Sigmoid colon (tissue), 7 donors: ENCODE data around the gene RPUSD3. TPM values are rescaled to one million over a fixed set of nuclear protein-coding genes. Genes with fewer than 3 reads are reported as not detected.

Experiments
- DNase-seq: peaks from one replicate; pipeline ENCODE4 v3.0.0-alpha.2; 2019
- H3K27ac ChIP-seq, 4 donors: fragments of 200-600 bp; sonication (generic); one replicate each; pipeline ENCODE4 v1.5.1; 2016 to 2019; ENCODE audit warnings: mild to moderate bottlenecking in 1 of 4
- H3K27me3 ChIP-seq, 3 donors: fragments of 200-600 bp; sonication (generic); one replicate each; pipeline ENCODE4 v1.5.1; 2019; ENCODE audit warnings: mild to moderate bottlenecking in 1 of 3
- H3K36me3 ChIP-seq, 4 donors: fragments of 200-600 bp; sonication (generic); one replicate each; pipeline ENCODE4 v1.5.1; 2016 to 2019
- H3K4me1 ChIP-seq, 4 donors: fragments of 200-600 bp; sonication (generic); one replicate each; pipeline ENCODE4 v1.5.1; 2017 to 2019
- H3K4me3 ChIP-seq, 4 donors: fragments of 200-600 bp; sonication (generic); one replicate each; pipeline ENCODE4 v1.5.1; 2017 to 2019; ENCODE audit warnings: mild to moderate bottlenecking in 2 of 4, moderate library complexity in 1 of 4
- H3K9me3 ChIP-seq, 4 donors: fragments of 200-600 bp in 3 of 4; sonication (generic) in 3 of 4; one replicate each; pipeline versions ENCODE4 v1.5.1 to v1.6.1; 2013 to 2019
- CTCF ChIP-seq, 4 experiments: fragments of 450-650 bp in 3 of 4; fragments of 200-600 bp in 1 of 4; IDR thresholded peaks; one replicate each; pipeline ENCODE4 v1.5.1; 2016 to 2019; ENCODE audit warnings: antibody characterized with exemption in 4 of 4, mild to moderate bottlenecking in 3 of 4, moderate library complexity in 2 of 4
- EP300 ChIP-seq, 4 donors: sonication (generic); formaldehyde crosslinking; IDR thresholded peaks; one replicate each; pipeline ENCODE4 v1.6.1; 2017; ENCODE audit warnings: antibody characterized with exemption in 4 of 4
- POLR2A ChIP-seq, 2 donors: fragments of 450-650 bp; IDR thresholded peaks; one replicate each; pipeline ENCODE4 v1.6.1; 2016; ENCODE audit warnings: antibody characterized with exemption in 2 of 2, mild to moderate bottlenecking in 2 of 2, moderate library complexity in 2 of 2
- POLR2AphosphoS5 ChIP-seq, 4 donors: sonication (generic); formaldehyde crosslinking; IDR thresholded peaks; one replicate each; pipeline ENCODE4 v1.6.1; 2017; ENCODE audit warnings: antibody characterized with exemption in 4 of 4
- WGBS, 2 donors: extraction: QIAGEN DNeasy Blood & Tissue Kit; methylation state at CpG; one replicate each; pipeline ENCODE4 v1.1.7; 2013; 5-methylcytosine and 5-hydroxymethylcytosine counted together
- intact Hi-C: fragments of 100-400 bp; cut with DNase I; formaldehyde crosslinking; loops from one replicate; pipeline ENCODE4 v1.15.1; 2023
- polyA plus RNA-seq, 3 donors: library from polyadenylated mRNA; stranded (reverse); fragments of 200-250 nt; gene quantifications; one replicate each; pipeline ENCODE4 v1.2.3, GENCODE V29; 2013
- total RNA-seq, 4 donors: library from RNA; depleted of rRNA; stranded (reverse); fragments of >200 nt; gene quantifications; one replicate each; pipeline ENCODE4 v1.1.0, GENCODE V29; 2016
- donor health status: healthy with polysubstance abuse.
- donor health status: Bipolar disorder and iron deficiency.
- donor health status: healthy.

Gene RPUSD3
- total and polyA plus RNA-seq, 7 donors, result 22.0 to 54.7 (median 42.6) TPM

GRCh38 chr3:9792405-9793160 lies 51.2 kb downstream of the RPUSD3 start, which contains the start of the genes ARPC4 and TADA3:
TSS of gene ARPC4 (plus strand) at chr3:9793082. CDS start at chr3:9793122, 40 bp downstream.
TSS of gene TADA3 (minus strand) at chr3:9792473. CDS start at chr3:9791466, 1,007 bp downstream.
- peak; percentile 96 for DNase-seq
- WGBS, 2 donors, result 0 to 1% methylated on average over 65 of the region's 65 CpGs
- H3K4me1 ChIP-seq, result peaks cover 0 to 40% (median 36%) of the 10 kb centered on the region in 4 donors
- TF ChIP-seq CTCF (IDR thresholded peaks at IDR 0.05) (peak in 3 of 4 experiments; percentile 13 to 23 (median 15)), POLR2AphosphoS5 (IDR thresholded peaks at IDR 0.05) (peak; percentile 63 to 87 (median 72)), POLR2A (IDR thresholded peaks at IDR 0.05) (peak; percentile 55 to 57), EP300 (IDR thresholded peaks at IDR 0.05) (peak in 1 of 4 donors; percentile 44)
- no peaks in the 10 kb centered on the region for H3K27me3 ChIP-seq
- no peaks in the 10 kb centered on the region for H3K9me3 ChIP-seq
- peak within 1 kb of the TSS; percentile 60 to 99 (median 84) for H3K4me3 ChIP-seq
- intact Hi-C loops, result loop anchor here (2.0 to 5.0 kb wide), 2 partner anchors 44 to 60 kb away; partner anchors contain the start of genes BRPF1 and OGG1
- H3K36me3 ChIP-seq, result peaks cover 6 to 47% (median 16%) of the 10 kb centered on the region in 4 donors
- H3K27ac ChIP-seq, result peak within 1 kb of the TSS; percentile 86 to 98 (median 96)

DNA sequence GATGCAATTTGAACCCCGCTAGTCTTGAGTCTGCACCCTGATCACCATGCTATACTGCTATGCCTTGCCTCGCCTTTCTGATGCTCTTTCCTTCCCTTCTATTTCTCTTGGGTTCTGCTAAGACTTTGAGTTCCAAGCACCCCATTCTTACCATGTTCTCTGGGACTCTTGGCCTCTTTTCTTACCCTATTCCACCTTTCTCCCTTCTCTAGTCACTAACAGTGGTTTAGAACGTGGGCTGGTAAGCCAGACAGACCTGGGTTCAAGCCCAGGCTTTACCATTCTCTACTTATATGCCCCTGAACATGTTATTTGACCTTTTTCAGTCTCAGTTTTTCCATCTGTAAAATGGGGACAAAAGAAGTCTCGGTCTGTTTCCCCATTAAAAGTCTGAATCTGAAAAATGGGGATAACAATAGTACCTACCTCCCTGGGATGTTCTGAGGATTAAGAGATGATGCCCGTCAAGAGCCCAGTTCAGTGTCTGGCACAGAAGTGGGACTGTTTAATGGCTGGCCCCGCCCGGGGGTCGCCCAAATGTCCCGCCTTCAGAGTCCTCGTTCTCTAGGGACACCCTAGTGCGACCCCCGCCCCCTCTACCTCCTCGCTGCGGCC lies 51.9 kb downstream of the RPUSD3 start:
- Histone ChIP-seq H3K27me3 (no peaks in the 10 kb centered on the region), H3K9me3 (no peaks in the 10 kb centered on the region), H3K4me3 (peak overlapping the region; percentile 60 to 99 (median 84)), H3K27ac (peak overlapping the region; percentile 86 to 98 (median 96)), H3K4me1 (peaks cover 0 to 40% (median 36%) of the 10 kb centered on the region in 4 donors), H3K36me3 (peaks cover 6 to 48% (median 19%) of the 10 kb centered on the region in 4 donors)
- no peak for TF ChIP-seq CTCF (IDR thresholded peaks at IDR 0.05)
- no peak for TF ChIP-seq POLR2A (IDR thresholded peaks at IDR 0.05)
- no peak for TF ChIP-seq EP300 (IDR thresholded peaks at IDR 0.05)
- no peak for TF ChIP-seq POLR2AphosphoS5 (IDR thresholded peaks at IDR 0.05)
- DNase-seq, result no peak
- intact Hi-C loops, result loop anchor here (2.0 to 5.0 kb wide), 2 partner anchors 43 to 60 kb away; partner anchors contain the start of genes BRPF1 and OGG1
- WGBS, 2 donors, result 14% methylated on average over 14 of the region's 14 CpGs

GRCh38 chr3:9791127-9791526 lies 52.7 kb downstream of the RPUSD3 start:
- Histone ChIP-seq H3K4me1 (peaks cover 0 to 40% (median 36%) of the 10 kb centered on the region in 4 donors), H3K9me3 (no peaks in the 10 kb centered on the region), H3K27me3 (no peaks in the 10 kb centered on the region), H3K36me3 (peaks cover 6 to 53% (median 23%) of the 10 kb centered on the region in 4 donors), H3K27ac (peak overlapping the region in 3 of 4 donors; percentile 86 to 98 (median 95)), H3K4me3 (no peak overlapping the region)
- WGBS, 2 donors, result 94% methylated on average over 11 of the region's 11 CpGs
- no peak for DNase-seq
- no peak for TF ChIP-seq CTCF (IDR thresholded peaks at IDR 0.05)
- TF ChIP-seq POLR2A (IDR thresholded peaks at IDR 0.05), result no peak
- TF ChIP-seq EP300 (IDR thresholded peaks at IDR 0.05), result no peak
- no peak for TF ChIP-seq POLR2AphosphoS5 (IDR thresholded peaks at IDR 0.05)
- intact Hi-C loops, result loop anchor here (5.0 kb wide), 1 partner anchor 59 kb away; the partner anchor contains the start of gene BRPF1

Other genes with a start within 250 kb of the RPUSD3 start
- gene MTMR14, start 194.5 kb downstream of the RPUSD3 start, total RNA-seq, result 10 to 100 TPM; 13.0 to 23.9 (median 18.5) TPM
- gene MTMR14, start 194.5 kb downstream of the RPUSD3 start, polyA plus RNA-seq, result 10 to 100 TPM; 29.8 to 34.8 (median 32.1) TPM
- gene CPNE9, start 140.2 kb downstream of the RPUSD3 start, total RNA-seq, result under 1 TPM in 1 of 4 donors, not detected in 3; 0.14 TPM
- gene CPNE9, start 140.2 kb downstream of the RPUSD3 start, polyA plus RNA-seq, result under 1 TPM in 1 of 3 donors, not detected in 2; 0.22 TPM
- gene BRPF1, start 112.3 kb downstream of the RPUSD3 start, total RNA-seq, result 10 to 100 TPM; 12.6 to 18.6 (median 13.9) TPM
- 10 to 100 TPM in 1 of 3 donors, 1 to 10 TPM in 2; 3.5 to 12.0 (median 4.2) TPM for gene BRPF1, start 112.3 kb downstream of the RPUSD3 start, polyA plus RNA-seq
- 10 to 100 TPM; 22.5 to 34.6 (median 31.4) TPM for gene OGG1, start 94.1 kb downstream of the RPUSD3 start, total RNA-seq
- 10 to 100 TPM; 15.6 to 23.6 (median 16.9) TPM for gene OGG1, start 94.1 kb downstream of the RPUSD3 start, polyA plus RNA-seq
- 10 to 100 TPM; 45.7 to 57.8 (median 56.5) TPM for gene CAMK1, start 74.1 kb downstream of the RPUSD3 start, total RNA-seq
- gene CAMK1, start 74.1 kb downstream of the RPUSD3 start, polyA plus RNA-seq, result 10 to 100 TPM; 14.0 to 21.6 (median 19.7) TPM
- 10 to 100 TPM; 53.2 to 72.9 (median 67.6) TPM for gene TADA3, start 51.5 kb downstream of the RPUSD3 start, total RNA-seq
- 10 to 100 TPM; 52.2 to 87.1 (median 78.4) TPM for gene TADA3, start 51.5 kb downstream of the RPUSD3 start, polyA plus RNA-seq
- gene ARPC4, start 50.9 kb downstream of the RPUSD3 start, total RNA-seq, result 100 to 1,000 TPM in 3 of 4 donors, 10 to 100 TPM in 1; 75.6 to 150 (median 128) TPM
- gene ARPC4, start 50.9 kb downstream of the RPUSD3 start, polyA plus RNA-seq, result 100 to 1,000 TPM; 190 to 240 (median 211) TPM
- gene TTLL3, start 33.7 kb downstream of the RPUSD3 start, total RNA-seq, result 100 to 1,000 TPM in 1 of 4 donors, 10 to 100 TPM in 3; 32.9 to 117 (median 45.1) TPM
- gene TTLL3, start 33.7 kb downstream of the RPUSD3 start, polyA plus RNA-seq, result 10 to 100 TPM in 1 of 3 donors, 1 to 10 TPM in 2; 4.4 to 46.4 (median 9.0) TPM
- 10 to 100 TPM in 2 of 4 donors, 1 to 10 TPM in 2; 1.6 to 36.7 (median 8.1) TPM for gene CIDEC, start 36.2 kb upstream of the RPUSD3 start, total RNA-seq
- gene CIDEC, start 36.2 kb upstream of the RPUSD3 start, polyA plus RNA-seq, result 100 to 1,000 TPM in 1 of 3 donors, 10 to 100 TPM in 2; 30.6 to 120 (median 71.3) TPM
- 10 to 100 TPM; 33.7 to 55.1 (median 45.9) TPM for gene JAGN1, start 46.6 kb upstream of the RPUSD3 start, total RNA-seq
- 10 to 100 TPM; 24.7 to 44.4 (median 33.0) TPM for gene JAGN1, start 46.6 kb upstream of the RPUSD3 start, polyA plus RNA-seq
- gene IL17RE, start 58.8 kb upstream of the RPUSD3 start, total RNA-seq, result 1 to 10 TPM in 2 of 4 donors, under 1 TPM in 2; 0.68 to 2.5 (median 1.3) TPM
- gene IL17RE, start 58.8 kb upstream of the RPUSD3 start, polyA plus RNA-seq, result 10 to 100 TPM; 11.4 to 46.3 (median 12.7) TPM
- 10 to 100 TPM; 57.8 to 88.9 (median 66.3) TPM for gene IL17RC, start 73.1 kb upstream of the RPUSD3 start, total RNA-seq
- 10 to 100 TPM in 2 of 3 donors, 1 to 10 TPM in 1; 9.9 to 36.5 (median 13.8) TPM for gene IL17RC, start 73.1 kb upstream of the RPUSD3 start, polyA plus RNA-seq
- gene CRELD1, start 89.8 kb upstream of the RPUSD3 start, total RNA-seq, result 10 to 100 TPM; 31.4 to 67.8 (median 54.7) TPM
- 10 to 100 TPM in 1 of 3 donors, 1 to 10 TPM in 2; 4.8 to 33.7 (median 6.7) TPM for gene CRELD1, start 89.8 kb upstream of the RPUSD3 start, polyA plus RNA-seq
- gene PRRT3, start 108.4 kb upstream of the RPUSD3 start, total RNA-seq, result 1 to 10 TPM; 1.5 to 2.6 (median 2.2) TPM
- under 1 TPM; 0.46 to 0.90 (median 0.60) TPM for gene PRRT3, start 108.4 kb upstream of the RPUSD3 start, polyA plus RNA-seq
- gene EMC3, start 142.8 kb upstream of the RPUSD3 start, total RNA-seq, result 10 to 100 TPM; 37.1 to 95.7 (median 45.2) TPM
- 10 to 100 TPM; 20.6 to 76.4 (median 24.6) TPM for gene EMC3, start 142.8 kb upstream of the RPUSD3 start, polyA plus RNA-seq
- gene FANCD2, start 182.4 kb upstream of the RPUSD3 start, total RNA-seq, result 1 to 10 TPM; 1.5 to 5.8 (median 3.1) TPM
- gene FANCD2, start 182.4 kb upstream of the RPUSD3 start, polyA plus RNA-seq, result 10 to 100 TPM in 1 of 3 donors, 1 to 10 TPM in 1, under 1 TPM in 1; 0.60 to 12.6 (median 1.4) TPM